ENCODE data around the gene PHF21A.

The PHF21A gene

DNA sequence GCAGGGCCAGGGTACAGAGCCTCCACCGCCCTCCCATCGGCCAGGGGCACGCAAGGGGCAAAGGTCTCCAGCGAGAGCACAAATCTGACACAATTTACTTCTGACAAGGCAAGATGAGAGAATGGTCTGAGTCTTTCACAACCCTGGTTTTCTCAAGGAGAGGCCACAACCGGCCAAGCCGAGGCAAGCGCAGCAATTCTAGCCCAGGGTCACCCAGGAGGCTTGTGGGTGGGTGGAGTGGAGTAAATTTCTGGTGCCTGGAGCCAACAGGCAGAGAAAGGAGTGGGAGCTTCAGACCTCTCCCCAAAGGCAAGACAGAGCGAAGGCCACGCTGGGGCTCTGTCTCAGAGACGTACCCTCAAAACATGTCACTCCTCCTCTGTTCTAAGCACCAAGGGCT lies 189.5 kb downstream of the PHF21A start:
- H3K27ac ChIP-seq (ENCODE audit: low read depth, low read length, poor library complexity, severe bottlenecking) = peak overlapping the region; percentile 86
- no peak overlapping the region for H2AFZ ChIP-seq (ENCODE audit: low read length)
- no peak for TF ChIP-seq EZH2 (IDR thresholded peaks at IDR 0.05; ENCODE audit: borderline replicate concordance, low read length)
- TF ChIP-seq, protein P1, sequence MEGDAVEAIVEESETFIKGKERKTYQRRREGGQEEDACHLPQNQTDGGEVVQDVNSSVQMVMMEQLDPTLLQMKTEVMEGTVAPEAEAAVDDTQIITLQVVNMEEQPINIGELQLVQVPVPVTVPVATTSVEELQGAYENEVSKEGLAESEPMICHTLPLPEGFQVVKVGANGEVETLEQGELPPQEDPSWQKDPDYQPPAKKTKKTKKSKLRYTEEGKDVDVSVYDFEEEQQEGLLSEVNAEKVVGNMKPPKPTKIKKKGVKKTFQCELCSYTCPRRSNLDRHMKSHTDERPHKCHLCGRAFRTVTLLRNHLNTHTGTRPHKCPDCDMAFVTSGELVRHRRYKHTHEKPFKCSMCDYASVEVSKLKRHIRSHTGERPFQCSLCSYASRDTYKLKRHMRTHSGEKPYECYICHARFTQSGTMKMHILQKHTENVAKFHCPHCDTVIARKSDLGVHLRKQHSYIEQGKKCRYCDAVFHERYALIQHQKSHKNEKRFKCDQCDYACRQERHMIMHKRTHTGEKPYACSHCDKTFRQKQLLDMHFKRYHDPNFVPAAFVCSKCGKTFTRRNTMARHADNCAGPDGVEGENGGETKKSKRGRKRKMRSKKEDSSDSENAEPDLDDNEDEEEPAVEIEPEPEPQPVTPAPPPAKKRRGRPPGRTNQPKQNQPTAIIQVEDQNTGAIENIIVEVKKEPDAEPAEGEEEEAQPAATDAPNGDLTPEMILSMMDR (IDR thresholded peaks at IDR 0.05; ENCODE audit: low read length) = no peak
- H3K36me3 ChIP-seq (ENCODE audit: insufficient read depth, low read length) = peaks cover 32% of the 10 kb centered on the region
- H3K9me2 ChIP-seq (ENCODE audit: low read depth, low read length) = no peaks in the 10 kb centered on the region
- H3K9me3 ChIP-seq (ENCODE audit: low read length) = no peaks in the 10 kb centered on the region
- H3K4me1 ChIP-seq (ENCODE audit: insufficient read depth, low read length, severe bottlenecking) = peaks cover 61% of the 10 kb centered on the region
- H3K79me2 ChIP-seq (ENCODE audit: insufficient read depth, low read length) = no peaks in the 10 kb centered on the region
- H3K27me3 ChIP-seq (ENCODE audit: insufficient read depth, low read length) = no peaks in the 10 kb centered on the region
- H3K9ac ChIP-seq (ENCODE audit: low read length) = peak overlapping the region; percentile 46; the same call in 1 of the 2 replicates
- no peaks in the 10 kb centered on the region for H3F3A ChIP-seq (ENCODE audit: insufficient read depth, low read length)
- H3K4me3 ChIP-seq (ENCODE audit: low read depth, low read length, poor library complexity, severe bottlenecking) = peak overlapping the region; percentile 51
- peak overlapping the region; percentile 69 for H3K4me2 ChIP-seq (ENCODE audit: low read length)
- no peaks in the 10 kb centered on the region for H4K20me1 ChIP-seq (ENCODE audit: insufficient read depth, low read length)

DNA sequence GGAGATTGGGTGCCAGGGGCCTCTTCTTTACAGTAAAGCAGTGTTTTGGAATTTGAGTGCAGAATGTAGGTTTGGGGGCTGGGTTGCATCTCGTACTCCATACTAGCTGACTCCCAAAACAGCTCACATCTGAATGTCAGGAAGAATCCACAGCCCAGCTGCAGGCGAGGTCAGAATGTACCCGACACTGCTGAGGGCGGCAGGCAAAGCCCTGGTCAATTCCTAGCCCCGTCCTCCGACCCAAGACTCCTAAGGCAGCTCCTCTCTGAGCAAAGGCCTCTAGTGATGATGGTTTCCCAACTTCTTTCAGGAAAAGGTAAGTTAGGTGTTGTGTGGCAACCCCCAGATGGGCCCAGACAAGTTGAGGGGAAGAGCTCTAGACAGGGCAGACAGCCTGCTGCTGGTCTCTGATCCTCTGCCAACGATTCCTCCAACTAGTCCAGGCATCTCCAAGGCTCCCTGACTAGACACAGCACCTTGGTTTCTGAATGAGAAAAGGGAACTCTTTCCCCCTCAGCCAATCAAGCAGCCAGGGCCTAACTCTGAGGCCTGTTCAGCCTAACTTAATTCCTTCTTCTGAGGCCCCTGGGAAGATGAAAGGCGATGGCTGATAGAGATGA lies 190.2 kb downstream of the PHF21A start:
- Histone ChIP-seq H3K4me3 (ENCODE audit: low read depth, low read length, poor library complexity, severe bottlenecking) (peak overlapping the region; percentile 51), H3K9ac (ENCODE audit: low read length) (peak overlapping the region; percentile 46; the same call in 1 of the 2 replicates), H3K27ac (ENCODE audit: low read depth, low read length, poor library complexity, severe bottlenecking) (peak overlapping the region; percentile 86), H3K4me1 (ENCODE audit: insufficient read depth, low read length, severe bottlenecking) (peaks cover 61% of the 10 kb centered on the region), H3K4me2 (ENCODE audit: low read length) (peak overlapping the region; percentile 69), H3K9me2 (ENCODE audit: low read depth, low read length) (no peaks in the 10 kb centered on the region), H3K79me2 (ENCODE audit: insufficient read depth, low read length) (no peaks in the 10 kb centered on the region), H2AFZ (ENCODE audit: low read length) (no peak overlapping the region), H3F3A (ENCODE audit: insufficient read depth, low read length) (no peaks in the 10 kb centered on the region), H3K9me3 (ENCODE audit: low read length) (no peaks in the 10 kb centered on the region), H4K20me1 (ENCODE audit: insufficient read depth, low read length) (no peaks in the 10 kb centered on the region), H3K27me3 (ENCODE audit: insufficient read depth, low read length) (no peaks in the 10 kb centered on the region; the same call in 1 of the 2 replicates), H3K36me3 (ENCODE audit: insufficient read depth, low read length) (peaks cover 32% of the 10 kb centered on the region)
- TF ChIP-seq, protein P1 (IDR thresholded peaks at IDR 0.05; ENCODE audit: low read length) = no peak
- no peak for TF ChIP-seq EZH2 (IDR thresholded peaks at IDR 0.05; ENCODE audit: borderline replicate concordance, low read length)

DNA sequence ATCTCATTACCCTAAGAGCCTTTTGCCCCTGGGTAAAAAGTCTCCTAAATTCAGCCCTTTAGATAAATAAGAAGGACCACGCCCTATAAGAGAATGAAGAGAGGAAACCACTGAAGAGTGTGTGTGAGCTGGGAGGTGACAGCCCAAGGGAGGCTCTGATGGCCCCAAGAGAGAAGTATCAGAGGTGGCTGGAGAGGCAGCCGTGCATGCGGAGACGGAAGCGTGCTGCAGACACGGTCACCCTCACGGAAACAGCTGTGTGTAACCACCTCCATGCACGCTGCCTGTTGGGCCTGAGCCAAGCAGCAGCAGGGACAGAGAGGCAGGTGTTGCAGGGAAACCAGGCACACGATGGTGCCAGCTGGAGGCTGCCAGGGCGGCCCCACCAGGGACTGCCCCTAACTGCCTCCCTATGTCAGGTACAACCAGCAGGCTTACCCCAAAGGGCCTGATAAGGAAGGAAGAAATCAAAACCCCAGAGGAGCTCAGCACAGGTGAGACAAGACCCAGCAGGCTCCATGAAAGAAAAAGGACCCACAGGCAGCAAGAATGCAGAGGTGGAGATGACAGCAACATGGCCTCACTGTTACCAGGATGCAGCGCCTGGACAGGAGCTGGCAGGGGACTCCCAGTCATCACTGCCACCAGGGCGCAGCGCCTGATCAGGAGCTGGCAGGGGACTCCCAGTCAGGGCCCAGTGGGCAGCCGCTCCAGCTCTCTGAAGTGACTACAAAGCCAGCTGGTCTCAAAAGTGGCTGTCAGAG lies 191.0 kb downstream of the PHF21A start:
- Histone ChIP-seq H3K9me3 (ENCODE audit: low read length) (no peaks in the 10 kb centered on the region), H4K20me1 (ENCODE audit: insufficient read depth, low read length) (no peaks in the 10 kb centered on the region), H3K9me2 (ENCODE audit: low read depth, low read length) (no peaks in the 10 kb centered on the region), H3K27ac (ENCODE audit: low read depth, low read length, poor library complexity, severe bottlenecking) (peak overlapping the region; percentile 86), H3K4me2 (ENCODE audit: low read length) (peak overlapping the region; percentile 58), H3K9ac (ENCODE audit: low read length) (peak overlapping the region; percentile 39; the same call in 1 of the 2 replicates), H3F3A (ENCODE audit: insufficient read depth, low read length) (no peaks in the 10 kb centered on the region), H3K79me2 (ENCODE audit: insufficient read depth, low read length) (no peaks in the 10 kb centered on the region), H3K4me3 (ENCODE audit: low read depth, low read length, poor library complexity, severe bottlenecking) (peak overlapping the region; percentile 39), H3K27me3 (ENCODE audit: insufficient read depth, low read length) (no peaks in the 10 kb centered on the region; the same call in 1 of the 2 replicates), H3K36me3 (ENCODE audit: insufficient read depth, low read length) (peaks cover 24% of the 10 kb centered on the region), H2AFZ (ENCODE audit: low read length) (no peak overlapping the region), H3K4me1 (ENCODE audit: insufficient read depth, low read length, severe bottlenecking) (peaks cover 61% of the 10 kb centered on the region)
- TF ChIP-seq, protein P1 (IDR thresholded peaks at IDR 0.05; ENCODE audit: low read length) = no peak

Data from OCI-LY1 (cell line).